Mucosa of descending colon (tissue), 3 donors: ENCODE results near the gene ST3GAL4. TPM values are rescaled to one million over a fixed set of nuclear protein-coding genes. Genes with fewer than 3 reads are reported as not detected.
"Not testable (repeated sequence)": the region's sequence is repeated elsewhere in the genome, so short reads cannot be mapped to it uniquely, and the experiment has no call there.

Experiments
- ATAC-seq: fragments of 200-7000 bp; cut with Tn5 transposase; one replicate; pipeline ENCODE4 v1.9.1; 2020; ENCODE audit warnings: mild to moderate bottlenecking, moderate library complexity
- DNase-seq, 3 donors: peaks; one replicate each; pipeline ENCODE4 v3.0.0-alpha.2; 2020
- H3K36me3 ChIP-seq: fragments of 200-600 bp; one replicate; pipeline ENCODE4 v1.8.0; 2021; ENCODE audit warnings: low read depth, mild to moderate bottlenecking
- H3K4me1 ChIP-seq: fragments of 200-600 bp; one replicate; pipeline ENCODE4 v1.8.0; 2021; ENCODE audit warnings: low read depth, mild to moderate bottlenecking
- H3K4me3 ChIP-seq: fragments of 200-600 bp; one replicate; pipeline ENCODE4 v1.8.0; 2021; ENCODE audit warnings: mild to moderate bottlenecking
- H3K9me3 ChIP-seq: fragments of 200-600 bp; one replicate; pipeline ENCODE4 v1.8.0; 2021; ENCODE audit warnings: mild to moderate bottlenecking
- CTCF ChIP-seq: fragments of 200-600 bp; IDR thresholded peaks from one replicate; pipeline ENCODE4 v1.8.0; 2022; ENCODE audit warnings: antibody characterized with exemption, mild to moderate bottlenecking
- intact Hi-C, 2 donors: fragments of 100-400 bp; cut with DNase I in 1 of 2; cut with micrococcal nuclease in 1 of 2; formaldehyde crosslinking; loops; one replicate each; pipeline versions ENCODE4 v1.11.0 to v1.11.1; 2022; cut with DNase I, micrococcal nuclease
- total RNA-seq, 3 donors: library from RNA; stranded (reverse); fragmentation: NEBNext Ultra II Directional in 2 of 3; extraction: Animal tissue kit (Norgen Biotek cat#: 25700) in 2 of 3; gene quantifications; one replicate each; pipeline versions ENCODE4 v1.2.1 to v1.2.4, GENCODE V29; 2021 to 2023
- donor health status: DM: no; HTN: no; CAD: no; lungs with moderate emphysema.
- donor health status: DM: no; HTN: no; CAD: no.
- donor health status: DM: no; HTN: yes; CAD: no.

The ST3GAL4 gene
- total RNA-seq, 3 donors from 2014 or later, result 94.7 to 460 (median 217) TPM

DNA sequence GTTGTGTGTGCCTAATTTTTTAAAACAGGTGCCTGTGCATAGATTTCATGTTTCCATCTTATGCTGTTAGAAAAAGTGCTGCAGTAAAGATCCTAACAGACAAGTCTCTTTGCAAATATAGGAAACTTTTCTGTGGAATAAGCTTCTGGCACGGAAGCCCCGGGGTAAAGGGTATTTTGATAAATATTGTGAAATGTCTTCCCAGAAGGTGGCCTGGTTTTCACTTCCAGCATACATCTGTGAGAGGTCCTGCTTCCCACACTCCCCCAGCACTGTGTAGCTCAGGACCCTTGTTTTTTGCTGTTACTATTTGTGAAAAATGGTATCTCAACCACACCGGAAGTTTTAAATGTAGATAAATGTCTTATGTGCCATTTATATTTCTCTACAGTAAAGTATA lies 14.5 kb downstream of the ST3GAL4 start:
- no peaks in the 10 kb centered on the region for H3K9me3 ChIP-seq
- H3K36me3 ChIP-seq, result no peaks in the 10 kb centered on the region
- ATAC-seq (no peak), DNase-seq (no peak)
- intact Hi-C loops, result no loop called here
- H3K4me3 ChIP-seq, result no peak overlapping the region
- H3K4me1 ChIP-seq, result peaks cover 20% of the 10 kb centered on the region
- TF ChIP-seq CTCF, result no peak

DNA sequence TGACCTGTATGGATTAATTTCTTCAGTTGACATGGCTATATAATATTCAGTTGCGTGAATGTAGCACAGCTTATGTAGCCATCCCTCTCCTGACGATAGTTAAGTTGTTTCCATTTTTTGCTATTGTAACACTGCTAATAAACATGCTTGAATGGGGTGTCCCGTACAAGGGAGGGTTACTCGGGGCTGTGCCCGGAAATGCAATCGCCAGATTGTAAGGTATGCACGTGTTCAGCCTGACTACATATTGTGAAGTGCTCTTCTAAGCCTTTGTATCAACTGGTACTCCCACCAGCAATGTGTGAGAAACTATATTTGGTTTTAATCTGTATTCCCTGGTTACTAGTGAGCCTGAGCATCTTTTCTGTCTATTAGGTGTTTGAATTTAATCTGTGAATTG lies 16.1 kb downstream of the ST3GAL4 start:
- no peaks in the 10 kb centered on the region for H3K9me3 ChIP-seq
- no peak overlapping the region for H3K4me3 ChIP-seq
- ATAC-seq (no peak), DNase-seq (no peak)
- H3K4me1 ChIP-seq, result peaks cover 8% of the 10 kb centered on the region
- intact Hi-C loops, result no loop called here
- H3K36me3 ChIP-seq, result no peaks in the 10 kb centered on the region
- no peak for TF ChIP-seq CTCF

DNA sequence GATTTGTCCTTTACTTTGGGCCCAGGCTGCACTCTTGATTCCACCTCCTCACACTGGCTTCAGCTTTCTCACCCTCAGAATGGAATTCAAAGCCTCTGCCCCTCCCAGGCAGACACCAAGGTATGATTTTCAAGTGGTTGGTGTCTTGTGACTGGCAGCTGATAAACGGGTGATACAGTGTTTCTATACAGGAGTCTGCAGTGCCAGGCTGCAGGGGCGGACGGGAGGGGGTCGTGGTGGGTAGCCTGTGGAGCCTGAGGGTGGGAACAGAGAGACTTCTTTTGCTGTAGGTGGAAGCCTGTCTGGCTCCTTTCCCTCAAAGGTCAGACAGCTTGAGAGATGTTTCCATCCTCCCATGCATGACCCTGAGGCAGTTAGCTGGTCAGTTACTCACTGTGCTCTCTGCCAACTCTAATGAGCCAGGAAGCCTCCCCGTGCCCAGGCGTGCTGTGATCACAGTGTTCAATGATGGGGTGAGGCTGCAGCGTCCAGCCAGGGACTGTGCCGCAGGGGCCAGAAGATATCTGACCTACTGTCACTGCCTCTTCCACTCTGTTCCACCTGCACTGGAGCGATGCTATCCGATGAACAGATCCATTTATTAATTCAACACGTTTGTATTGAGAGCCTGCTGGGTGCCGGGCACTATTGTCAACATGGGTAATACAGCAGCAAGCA lies 18.0 kb downstream of the ST3GAL4 start:
- intact Hi-C loops, ATAC-seq, H3K4me1 ChIP-seq, H3K4me3 ChIP-seq, H3K36me3 ChIP-seq, H3K9me3 ChIP-seq, DNase-seq: not testable (repeated sequence)

- H3K36me3 ChIP-seq, DNase-seq, H3K4me1 ChIP-seq, ATAC-seq, H3K4me3 ChIP-seq, intact Hi-C loops, H3K9me3 ChIP-seq: not testable (repeated sequence)
These were observed 19.2 kb downstream of the ST3GAL4 start for GRCh38 chr11:126374562-126375300.

GRCh38 chr11:126375726-126376125 lies 20.2 kb downstream of the ST3GAL4 start:
- Histone ChIP-seq H3K36me3 (no peaks in the 10 kb centered on the region), H3K4me3 (no peak overlapping the region), H3K4me1 (no peaks in the 10 kb centered on the region), H3K9me3 (no peaks in the 10 kb centered on the region)
- DNase-seq (no peak), ATAC-seq (peak; percentile 70)
- intact Hi-C loops, result no loop called here
- no peak for TF ChIP-seq CTCF

GRCh38 chr11:126378763-126379162 lies 23.3 kb downstream of the ST3GAL4 start:
- peaks cover 5% of the 10 kb centered on the region for H3K4me1 ChIP-seq
- DNase-seq, result no peak
- ATAC-seq, result no peak

More at GRCh38 chr11:126378763-126379162, 23.3 kb downstream of the ST3GAL4 start:
- no peak for TF ChIP-seq CTCF
- no peaks in the 10 kb centered on the region for H3K9me3 ChIP-seq
- intact Hi-C loops, result no loop called here
- H3K36me3 ChIP-seq, result no peaks in the 10 kb centered on the region
- no peak overlapping the region for H3K4me3 ChIP-seq
